Measurements from ENCODE around the gene LAD1. TPM values are rescaled to one million over a fixed set of nuclear protein-coding genes. Genes with fewer than 3 reads are reported as not detected.

LAD1 gene
- total and polyA plus RNA-seq, 4 experiments from 2014 or later = 0.17 TPM; not detected in 3

DNA sequence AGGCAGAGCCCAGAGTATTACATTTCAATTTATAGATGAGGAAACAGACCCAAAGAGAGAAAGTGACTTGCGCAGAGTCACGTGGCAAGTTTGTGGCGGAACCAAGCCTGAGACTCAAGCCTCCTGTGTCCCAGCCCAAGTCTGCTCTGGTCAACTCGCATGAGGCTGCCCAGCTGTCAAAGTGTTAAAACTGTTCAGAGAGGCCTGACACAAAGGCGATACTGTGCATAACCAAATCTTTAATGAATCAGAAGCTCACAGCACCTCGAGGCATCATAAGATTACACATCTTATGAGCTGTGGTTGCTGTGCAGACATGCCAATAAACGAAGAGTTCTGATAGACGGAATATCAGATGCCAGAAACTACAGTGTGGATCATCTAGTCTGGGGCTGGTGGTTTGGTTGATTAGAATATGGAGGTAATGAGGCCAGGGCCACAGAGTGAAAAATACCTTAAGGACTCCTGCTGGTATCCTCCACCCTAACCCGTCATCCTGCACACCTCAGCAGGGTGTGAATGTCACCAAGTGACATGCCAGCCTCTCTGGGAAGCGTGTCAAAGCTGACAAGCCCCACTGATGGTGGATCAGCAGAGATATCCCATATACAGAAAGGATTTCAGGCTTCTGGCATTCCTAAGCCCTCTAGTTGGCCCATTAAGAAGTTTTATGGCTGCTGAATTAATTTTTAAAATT, 63.8 kb downstream of the LAD1 start:
- POLR2A ChIA-PET (ENCODE audit: partially characterized antibody) = no interaction called here
- CTCF ChIA-PET (ENCODE audit: partially characterized antibody) = no interaction called here
- H3K4me3 Mint-ChIP-seq = no peak overlapping the region

DNA sequence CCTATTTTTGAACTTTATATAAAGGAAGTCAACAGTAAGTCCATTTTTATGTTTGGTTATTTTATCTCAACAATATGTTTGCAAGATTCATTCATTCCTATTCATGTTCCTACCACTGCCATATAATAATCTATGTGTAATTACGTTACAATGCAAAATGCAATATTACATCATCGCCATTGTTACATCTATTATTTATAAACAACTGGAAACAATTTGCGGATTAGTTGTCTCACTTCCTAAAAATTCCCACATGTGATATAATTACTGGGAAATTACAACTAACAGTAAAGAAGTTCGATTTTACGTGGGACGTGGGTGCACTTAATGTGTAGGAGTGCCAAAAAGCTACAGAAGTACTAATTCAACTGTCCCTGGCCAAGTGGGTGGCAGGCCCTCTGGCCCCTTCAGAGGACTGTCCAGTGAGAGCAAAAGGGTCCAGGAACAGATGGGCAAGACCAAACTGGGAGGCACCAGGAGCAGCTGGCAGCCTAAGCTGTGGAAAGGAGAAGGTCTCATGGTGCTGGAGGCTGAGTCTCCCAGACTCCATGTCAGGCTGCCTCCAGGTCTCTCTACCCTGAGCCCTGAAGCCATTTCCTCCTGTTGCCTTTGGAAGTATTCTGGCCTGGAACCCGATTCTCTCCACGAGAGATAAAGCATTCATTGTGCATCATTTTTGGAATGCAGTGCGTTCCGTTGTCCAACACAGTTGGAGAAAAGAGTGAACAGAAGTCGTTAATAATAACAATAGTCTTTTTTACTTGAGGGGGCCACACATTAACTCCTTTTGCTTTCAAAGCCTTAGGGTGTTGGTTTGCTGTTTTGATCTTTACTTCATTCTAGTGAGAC, 64.6 kb downstream of the LAD1 start:
- intact Hi-C loops (cut with micrococcal nuclease) = no loop called here
- Histone ChIP-seq H3K4me3 (ENCODE audit: low read length in 2 of 2) (no peak overlapping the region), H3K36me3 (ENCODE audit: insufficient read depth, low read length) (no peaks in the 10 kb centered on the region), H3K27me3 (ENCODE audit: insufficient read depth, low read length) (no peaks in the 10 kb centered on the region), H3K4me1 (ENCODE audit: insufficient read depth, low read length) (no peaks in the 10 kb centered on the region), H3K27ac (ENCODE audit: low read depth, low read length) (no peak overlapping the region), H3K9me3 (ENCODE audit: control insufficient read depth in 1 of 2, low read length in 2 of 2) (no peaks in the 10 kb centered on the region)
- peaks cover 0 to 2% (median 0%) of the 10 kb centered on the region in 8 donors for H3K9me3 Mint-ChIP-seq
- H3K27ac Mint-ChIP-seq = no peak overlapping the region
- CTCF ChIA-PET (ENCODE audit: partially characterized antibody) = interaction anchor here (1.2 kb wide), 1 partner anchor 14 kb away, joined by 3 read pairs; no protein-coding TSS in a partner anchor
- DNase-seq = no peak
- no peak overlapping the region for H3K4me3 Mint-ChIP-seq
- H3K36me3 Mint-ChIP-seq = no peaks in the 10 kb centered on the region
- POLR2A ChIA-PET (ENCODE audit: partially characterized antibody) = no interaction called here
- H3K4me1 Mint-ChIP-seq = no peaks in the 10 kb centered on the region
- peaks cover 4 to 5% of the 10 kb centered on the region in 2 donors for H3K27me3 Mint-ChIP-seq

More for the DNA sequence above, 63.8 kb downstream of the LAD1 start:
- H3K4me1 Mint-ChIP-seq = no peaks in the 10 kb centered on the region
- peaks cover 5% of the 10 kb centered on the region in 2 donors for H3K27me3 Mint-ChIP-seq
- no peaks in the 10 kb centered on the region for H3K9me3 ChIP-seq (ENCODE audit: control insufficient read depth in 1 of 2, low read length in 2 of 2)
- H3K27ac Mint-ChIP-seq = no peak overlapping the region
- H3K27me3 ChIP-seq (ENCODE audit: insufficient read depth, low read length) = no peaks in the 10 kb centered on the region
- H3K36me3 ChIP-seq (ENCODE audit: insufficient read depth, low read length) = no peaks in the 10 kb centered on the region
- H3K9me3 Mint-ChIP-seq = no peaks in the 10 kb centered on the region
- intact Hi-C loops (cut with micrococcal nuclease) = no loop called here
- H3K4me1 ChIP-seq (ENCODE audit: insufficient read depth, low read length) = no peaks in the 10 kb centered on the region
- no peak for DNase-seq
- no peaks in the 10 kb centered on the region for H3K36me3 Mint-ChIP-seq
- no peak overlapping the region for H3K4me3 ChIP-seq (ENCODE audit: low read length in 2 of 2)
- H3K27ac ChIP-seq (ENCODE audit: low read depth, low read length) = no peak overlapping the region

- H3K4me1 ChIP-seq (ENCODE audit: insufficient read depth, low read length) = no peaks in the 10 kb centered on the region
- no peak overlapping the region for H3K27ac Mint-ChIP-seq
- H3K27me3 ChIP-seq (ENCODE audit: insufficient read depth, low read length) = no peaks in the 10 kb centered on the region
- H3K9me3 ChIP-seq (ENCODE audit: control insufficient read depth in 1 of 2, low read length in 2 of 2) = no peaks in the 10 kb centered on the region
- ChIA-PET CTCF (ENCODE audit: partially characterized antibody) (interaction anchor here (1.2 kb wide), 1 partner anchor 15 kb away, joined by 3 read pairs; no protein-coding TSS in a partner anchor), POLR2A (ENCODE audit: partially characterized antibody) (no interaction called here)
- no peaks in the 10 kb centered on the region for H3K4me1 Mint-ChIP-seq
- no peak overlapping the region for H3K4me3 Mint-ChIP-seq
- no peak overlapping the region for H3K4me3 ChIP-seq (ENCODE audit: low read length in 2 of 2)
- no peak for DNase-seq
- no peaks in the 10 kb centered on the region for H3K36me3 Mint-ChIP-seq
- H3K27me3 Mint-ChIP-seq = peaks cover 1 to 5% of the 10 kb centered on the region in 2 donors
- intact Hi-C loops (cut with micrococcal nuclease) = no loop called here
- no peak overlapping the region for H3K27ac ChIP-seq (ENCODE audit: low read depth, low read length)
- H3K9me3 Mint-ChIP-seq = peaks cover 0 to 2% (median 0%) of the 10 kb centered on the region in 8 donors
- H3K36me3 ChIP-seq (ENCODE audit: insufficient read depth, low read length) = no peaks in the 10 kb centered on the region
These were observed 66.3 kb downstream of the LAD1 start for GRCh38 chr1:201332616-201333335.

- Mint-ChIP-seq H3K4me3 (no peak overlapping the region), H3K4me1 (no peaks in the 10 kb centered on the region), H3K36me3 (no peaks in the 10 kb centered on the region), H3K27me3 (peaks cover 1 to 4% of the 10 kb centered on the region in 2 donors), H3K27ac (no peak overlapping the region), H3K9me3 (peaks cover 0 to 2% (median 0%) of the 10 kb centered on the region in 8 donors)
- Histone ChIP-seq H3K4me1 (ENCODE audit: insufficient read depth, low read length) (no peaks in the 10 kb centered on the region), H3K27ac (ENCODE audit: low read depth, low read length) (no peak overlapping the region), H3K4me3 (ENCODE audit: low read length in 2 of 2) (no peak overlapping the region), H3K36me3 (ENCODE audit: insufficient read depth, low read length) (no peaks in the 10 kb centered on the region), H3K9me3 (ENCODE audit: control insufficient read depth in 1 of 2, low read length in 2 of 2) (no peaks in the 10 kb centered on the region), H3K27me3 (ENCODE audit: insufficient read depth, low read length) (no peaks in the 10 kb centered on the region)
- CTCF ChIA-PET (ENCODE audit: partially characterized antibody) = no interaction called here
- intact Hi-C loops (cut with micrococcal nuclease) = no loop called here
- DNase-seq = no peak
- POLR2A ChIA-PET (ENCODE audit: partially characterized antibody) = no interaction called here
These were observed 67.1 kb downstream of the LAD1 start for GRCh38 chr1:201332021-201332420.

DNA sequence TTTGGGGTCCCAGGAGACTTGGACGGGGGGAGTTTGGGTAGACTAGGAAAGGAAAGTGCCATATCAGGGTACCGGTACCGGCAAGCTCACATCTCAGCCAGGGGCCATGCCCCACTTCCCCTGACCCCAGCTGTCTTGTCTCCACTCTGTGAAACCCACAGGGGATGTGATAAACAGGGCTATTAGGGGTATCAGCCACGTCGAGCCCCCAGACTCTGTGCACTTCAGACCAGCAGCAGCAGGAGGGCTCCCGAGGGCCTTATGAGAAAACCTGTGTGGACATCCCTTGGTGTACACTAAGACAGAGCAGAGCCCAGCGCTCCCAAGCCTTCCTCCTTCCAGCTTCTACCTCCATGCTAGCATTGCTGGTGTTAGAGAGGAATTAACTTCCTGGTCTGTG, 68.0 kb downstream of the LAD1 start:
- intact Hi-C loops (cut with micrococcal nuclease) = no loop called here
- no peaks in the 10 kb centered on the region for H3K4me1 ChIP-seq (ENCODE audit: insufficient read depth, low read length)
- ChIA-PET POLR2A (ENCODE audit: partially characterized antibody) (no interaction called here), CTCF (ENCODE audit: partially characterized antibody) (interaction anchor here (1.0 to 1.4 kb wide), 2 partner anchors 11 to 16 kb away, joined by 3 to 4 read pairs; no protein-coding TSS in a partner anchor)
- Mint-ChIP-seq H3K27ac (no peak overlapping the region), H3K9me3 (peaks cover 0 to 2% (median 0%) of the 10 kb centered on the region in 8 donors), H3K4me1 (no peaks in the 10 kb centered on the region), H3K27me3 (peaks cover 1 to 5% of the 10 kb centered on the region in 2 donors), H3K36me3 (no peaks in the 10 kb centered on the region), H3K4me3 (no peak overlapping the region)
- no peak overlapping the region for H3K27ac ChIP-seq (ENCODE audit: low read depth, low read length)
- no peaks in the 10 kb centered on the region for H3K36me3 ChIP-seq (ENCODE audit: insufficient read depth, low read length)
- H3K27me3 ChIP-seq (ENCODE audit: insufficient read depth, low read length) = no peaks in the 10 kb centered on the region
- no peak overlapping the region for H3K4me3 ChIP-seq (ENCODE audit: low read length in 2 of 2)
- no peaks in the 10 kb centered on the region for H3K9me3 ChIP-seq (ENCODE audit: control insufficient read depth in 1 of 2, low read length in 2 of 2)
- DNase-seq = no peak

Other genes starting within 250 kb of the LAD1 start
- gene TMEM9, start 244.8 kb downstream of the LAD1 start, total RNA-seq = 10 to 100 TPM; 20.6 to 21.1 TPM
- 10 to 100 TPM; 25.4 to 64.3 TPM for gene TMEM9, start 244.8 kb downstream of the LAD1 start, polyA plus RNA-seq
- gene IGFN1, start 208.5 kb downstream of the LAD1 start, total RNA-seq = not detected
- gene IGFN1, start 208.5 kb downstream of the LAD1 start, polyA plus RNA-seq = not detected
- gene PKP1, start 115.8 kb downstream of the LAD1 start, total RNA-seq = not detected
- not detected for gene PKP1, start 115.8 kb downstream of the LAD1 start, polyA plus RNA-seq
- not detected for gene TNNT2, start 21.6 kb downstream of the LAD1 start, total RNA-seq
- gene TNNT2, start 21.6 kb downstream of the LAD1 start, polyA plus RNA-seq = not detected
- gene TNNI1, start 22.4 kb upstream of the LAD1 start, total RNA-seq = not detected
- not detected for gene TNNI1, start 22.4 kb upstream of the LAD1 start, polyA plus RNA-seq
- gene PHLDA3, start 69.9 kb upstream of the LAD1 start, total RNA-seq = 1 to 10 TPM; 7.0 to 7.8 TPM
- gene PHLDA3, start 69.9 kb upstream of the LAD1 start, polyA plus RNA-seq = 1 to 10 TPM in 1 of 2 donors, under 1 TPM in 1; 0.30 to 1.1 TPM
- 10 to 100 TPM; 34.2 to 36.0 TPM for gene CSRP1, start 107.8 kb upstream of the LAD1 start, total RNA-seq
- gene CSRP1, start 107.8 kb upstream of the LAD1 start, polyA plus RNA-seq = 10 to 100 TPM; 74.6 to 79.3 TPM
- gene NAV1, start 139.8 kb upstream of the LAD1 start, total RNA-seq = 1 to 10 TPM; 4.7 TPM
- 1 to 10 TPM in 1 of 2 donors, under 1 TPM in 1; 0.29 to 2.8 TPM for gene NAV1, start 139.8 kb upstream of the LAD1 start, polyA plus RNA-seq

All from CD4-positive, alpha-beta memory T cell (primary cell).